ENCODE measurements around the gene CYTH4.

- TF ChIP-seq REST (IDR thresholded peaks at IDR 0.05; ENCODE audit: unreplicated experiment) (no peak), CTCF (conservative IDR thresholded peaks at IDR 0.05; ENCODE audit: low read depth in 2 of 2) (no peak), EZH2 (IDR thresholded peaks at IDR 0.05; ENCODE audit: low read depth, unreplicated experiment) (no peak), POLR2AphosphoS5 (IDR thresholded peaks at IDR 0.05; ENCODE audit: low read depth) (no peak), EZH2phosphoT487 (IDR thresholded peaks at IDR 0.05; ENCODE audit: unreplicated experiment) (no peak), CREB1 (CRISPR knock-in tag; IDR thresholded peaks at IDR 0.05; ENCODE audit: low read depth) (no peak)
Observed at GRCh38 chr22:37243402-37244113, 38.8 kb upstream of the CYTH4 start.

Measured in GM23338 (cell line).